Activated naive CD4-positive, alpha-beta T cell treated with Interleukin-2 at 50 U/mL for 16 hours (primary cell): ENCODE data around the gene CYP2D6.

Experiments
- DNase-seq: peaks from one replicate; pipeline ENCODE4 v3.0.0-alpha.2; 2020

CYP2D6 gene

GRCh38 chr22:42079319-42080251 is 51.0 kb downstream of the CYP2D6 start, which contains the start of gene SMDT1:
SMDT1 (plus strand) TSS chr22:42079700; CDS start chr22:42079769, 69 bp downstream.
- DNase-seq: peak; percentile 97

- DNase-seq: no peak
Observed at GRCh38 chr22:42078469-42079318, 51.9 kb downstream of the CYP2D6 start.

GRCh38 chr22:42077486-42078125 is 53.0 kb downstream of the CYP2D6 start:
- DNase-seq: no peak

- no peak for DNase-seq
Observed at GRCh38 chr22:42076764-42077485, 53.7 kb downstream of the CYP2D6 start.
